Measurements from ENCODE around the gene PLEKHB2.
"Not testable (repeated sequence)": the region's sequence is repeated elsewhere in the genome, so short reads cannot be mapped to it uniquely, and the experiment has no call there.

PLEKHB2 gene

GRCh38 chr2:131154071-131154531, 49.0 kb downstream of the PLEKHB2 start:
- H3K9me3 ChIP-seq (ENCODE audit: control insufficient read depth in 5 of 5, low read length in 5 of 5), result no peaks in the 10 kb centered on the region
- H3K4me1 ChIP-seq (ENCODE audit: control insufficient read depth in 5 of 5, insufficient read depth in 5 of 5, low read length in 5 of 5), result peaks cover 2 to 19% (median 11%) of the 10 kb centered on the region in 5 donors
- no peak overlapping the region for H3K27ac ChIP-seq (ENCODE audit: low read depth, low read length)
- H3K36me3 ChIP-seq (ENCODE audit: control insufficient read depth in 5 of 5, insufficient read depth in 5 of 5, low read length in 5 of 5), result peaks cover 11 to 22% (median 17%) of the 10 kb centered on the region in 5 donors
- no peak overlapping the region for H3K9ac ChIP-seq (ENCODE audit: low read length in 5 of 5)
- peak overlapping the region in 2 of 5 donors; percentile 22 to 27 for H3K4me3 ChIP-seq (ENCODE audit: low read depth in 1 of 5, low read length in 5 of 5)
- H3K27me3 ChIP-seq (ENCODE audit: control insufficient read depth in 5 of 5, insufficient read depth in 4 of 5, low read length in 5 of 5), result no peaks in the 10 kb centered on the region

GRCh38 chr2:131154647-131155046, 49.5 kb downstream of the PLEKHB2 start:
- Histone ChIP-seq H3K27me3 (ENCODE audit: control insufficient read depth in 5 of 5, insufficient read depth in 4 of 5, low read length in 5 of 5) (no peaks in the 10 kb centered on the region), H3K36me3 (ENCODE audit: control insufficient read depth in 5 of 5, insufficient read depth in 5 of 5, low read length in 5 of 5) (peaks cover 6 to 16% (median 12%) of the 10 kb centered on the region in 5 donors), H3K9ac (ENCODE audit: low read length in 5 of 5) (no peak overlapping the region), H3K9me3 (ENCODE audit: control insufficient read depth in 5 of 5, low read length in 5 of 5) (no peaks in the 10 kb centered on the region), H3K4me1 (ENCODE audit: control insufficient read depth in 5 of 5, insufficient read depth in 5 of 5, low read length in 5 of 5) (peaks cover 2 to 19% (median 11%) of the 10 kb centered on the region in 5 donors), H3K4me3 (ENCODE audit: low read depth in 1 of 5, low read length in 5 of 5) (no peak overlapping the region), H3K27ac (ENCODE audit: low read depth, low read length) (no peak overlapping the region)

- Histone ChIP-seq H3K27ac (ENCODE audit: low read depth, low read length) (no peak overlapping the region), H3K4me3 (ENCODE audit: low read depth in 1 of 5, low read length in 5 of 5) (no peak overlapping the region), H3K36me3 (ENCODE audit: control insufficient read depth in 5 of 5, insufficient read depth in 5 of 5, low read length in 5 of 5) (peaks cover 3 to 11% (median 10%) of the 10 kb centered on the region in 5 donors), H3K9me3 (ENCODE audit: control insufficient read depth in 5 of 5, low read length in 5 of 5) (no peaks in the 10 kb centered on the region), H3K27me3 (ENCODE audit: control insufficient read depth in 5 of 5, insufficient read depth in 4 of 5, low read length in 5 of 5) (no peaks in the 10 kb centered on the region), H3K9ac (ENCODE audit: low read length in 5 of 5) (no peak overlapping the region), H3K4me1 (ENCODE audit: control insufficient read depth in 5 of 5, insufficient read depth in 5 of 5, low read length in 5 of 5) (peaks cover 2 to 19% (median 11%) of the 10 kb centered on the region in 5 donors)
Observed at GRCh38 chr2:131155208-131155855, 50.2 kb downstream of the PLEKHB2 start.

- Histone ChIP-seq H3K36me3 (ENCODE audit: control insufficient read depth in 5 of 5, insufficient read depth in 5 of 5, low read length in 5 of 5) (no peaks in the 10 kb centered on the region), H3K4me3 (ENCODE audit: low read depth in 1 of 5, low read length in 5 of 5) (no peak overlapping the region), H3K4me1 (ENCODE audit: control insufficient read depth in 5 of 5, insufficient read depth in 5 of 5, low read length in 5 of 5) (peaks cover 2 to 19% (median 11%) of the 10 kb centered on the region in 5 donors), H3K27ac (ENCODE audit: low read depth, low read length) (no peak overlapping the region), H3K9me3 (ENCODE audit: control insufficient read depth in 5 of 5, low read length in 5 of 5) (no peaks in the 10 kb centered on the region), H3K9ac (ENCODE audit: low read length in 5 of 5) (no peak overlapping the region), H3K27me3 (ENCODE audit: control insufficient read depth in 5 of 5, insufficient read depth in 4 of 5, low read length in 5 of 5) (no peaks in the 10 kb centered on the region)
Observed at GRCh38 chr2:131156452-131157149, 51.5 kb downstream of the PLEKHB2 start.

- not testable (repeated sequence) for H3K9me3 ChIP-seq (ENCODE audit: control insufficient read depth in 5 of 5, low read length in 5 of 5); H3K27ac ChIP-seq (ENCODE audit: low read depth, low read length); H3K36me3 ChIP-seq (ENCODE audit: control insufficient read depth in 5 of 5, insufficient read depth in 5 of 5, low read length in 5 of 5); H3K9ac ChIP-seq (ENCODE audit: low read length in 5 of 5); H3K4me3 ChIP-seq (ENCODE audit: low read depth in 1 of 5, low read length in 5 of 5); H3K27me3 ChIP-seq (ENCODE audit: control insufficient read depth in 5 of 5, insufficient read depth in 4 of 5, low read length in 5 of 5); H3K4me1 ChIP-seq (ENCODE audit: control insufficient read depth in 5 of 5, insufficient read depth in 5 of 5, low read length in 5 of 5)
Observed at GRCh38 chr2:131165562-131165961, 60.4 kb downstream of the PLEKHB2 start.

- H3K9ac ChIP-seq (ENCODE audit: low read length in 5 of 5), result no peak overlapping the region
- no peak overlapping the region for H3K4me3 ChIP-seq (ENCODE audit: low read depth in 1 of 5, low read length in 5 of 5)
- H3K9me3 ChIP-seq (ENCODE audit: control insufficient read depth in 5 of 5, low read length in 5 of 5), result no peaks in the 10 kb centered on the region
- H3K4me1 ChIP-seq (ENCODE audit: control insufficient read depth in 5 of 5, insufficient read depth in 5 of 5, low read length in 5 of 5), result no peaks in the 10 kb centered on the region
- no peak overlapping the region for H3K27ac ChIP-seq (ENCODE audit: low read depth, low read length)
- no peaks in the 10 kb centered on the region for H3K27me3 ChIP-seq (ENCODE audit: control insufficient read depth in 5 of 5, insufficient read depth in 4 of 5, low read length in 5 of 5)
- H3K36me3 ChIP-seq (ENCODE audit: control insufficient read depth in 5 of 5, insufficient read depth in 5 of 5, low read length in 5 of 5), result no peaks in the 10 kb centered on the region
Observed at GRCh38 chr2:131168538-131168937, 63.4 kb downstream of the PLEKHB2 start.

- H3K36me3 ChIP-seq (ENCODE audit: control insufficient read depth in 5 of 5, insufficient read depth in 5 of 5, low read length in 5 of 5); H3K4me3 ChIP-seq (ENCODE audit: low read depth in 1 of 5, low read length in 5 of 5); H3K9me3 ChIP-seq (ENCODE audit: control insufficient read depth in 5 of 5, low read length in 5 of 5); H3K27me3 ChIP-seq (ENCODE audit: control insufficient read depth in 5 of 5, insufficient read depth in 4 of 5, low read length in 5 of 5); H3K9ac ChIP-seq (ENCODE audit: low read length in 5 of 5): not testable (repeated sequence)
- Histone ChIP-seq H3K4me1 (ENCODE audit: control insufficient read depth in 5 of 5, insufficient read depth in 5 of 5, low read length in 5 of 5) (peaks cover 0 to 22% (median 10%) of the 10 kb centered on the region in 5 donors), H3K27ac (ENCODE audit: low read depth, low read length) (peak overlapping the region; percentile 60)
Observed at GRCh38 chr2:131178050-131178449, 72.9 kb downstream of the PLEKHB2 start.

GRCh38 chr2:131178721-131179418, 73.7 kb downstream of the PLEKHB2 start:
- Histone ChIP-seq H3K4me1 (ENCODE audit: control insufficient read depth in 5 of 5, insufficient read depth in 5 of 5, low read length in 5 of 5) (peaks cover 0 to 22% (median 10%) of the 10 kb centered on the region in 5 donors), H3K27ac (ENCODE audit: low read depth, low read length) (peak overlapping the region; percentile 69)
- H3K36me3 ChIP-seq (ENCODE audit: control insufficient read depth in 5 of 5, insufficient read depth in 5 of 5, low read length in 5 of 5); H3K27me3 ChIP-seq (ENCODE audit: control insufficient read depth in 5 of 5, insufficient read depth in 4 of 5, low read length in 5 of 5); H3K9me3 ChIP-seq (ENCODE audit: control insufficient read depth in 5 of 5, low read length in 5 of 5); H3K4me3 ChIP-seq (ENCODE audit: low read depth in 1 of 5, low read length in 5 of 5); H3K9ac ChIP-seq (ENCODE audit: low read length in 5 of 5): not testable (repeated sequence)

GRCh38 chr2:131181451-131181850, 76.3 kb downstream of the PLEKHB2 start:
- H3K36me3 ChIP-seq (ENCODE audit: control insufficient read depth in 5 of 5, insufficient read depth in 5 of 5, low read length in 5 of 5); H3K27me3 ChIP-seq (ENCODE audit: control insufficient read depth in 5 of 5, insufficient read depth in 4 of 5, low read length in 5 of 5); H3K27ac ChIP-seq (ENCODE audit: low read depth, low read length); H3K4me3 ChIP-seq (ENCODE audit: low read depth in 1 of 5, low read length in 5 of 5); H3K9me3 ChIP-seq (ENCODE audit: control insufficient read depth in 5 of 5, low read length in 5 of 5); H3K9ac ChIP-seq (ENCODE audit: low read length in 5 of 5): not testable (repeated sequence)
- H3K4me1 ChIP-seq (ENCODE audit: control insufficient read depth in 5 of 5, insufficient read depth in 5 of 5, low read length in 5 of 5), result peaks cover 0 to 22% (median 10%) of the 10 kb centered on the region in 5 donors

- not testable (repeated sequence) for H3K9me3 ChIP-seq (ENCODE audit: control insufficient read depth in 5 of 5, low read length in 5 of 5); H3K4me3 ChIP-seq (ENCODE audit: low read depth in 1 of 5, low read length in 5 of 5); H3K4me1 ChIP-seq (ENCODE audit: control insufficient read depth in 5 of 5, insufficient read depth in 5 of 5, low read length in 5 of 5); H3K27ac ChIP-seq (ENCODE audit: low read depth, low read length); H3K36me3 ChIP-seq (ENCODE audit: control insufficient read depth in 5 of 5, insufficient read depth in 5 of 5, low read length in 5 of 5); H3K9ac ChIP-seq (ENCODE audit: low read length in 5 of 5); H3K27me3 ChIP-seq (ENCODE audit: control insufficient read depth in 5 of 5, insufficient read depth in 4 of 5, low read length in 5 of 5)
Observed at GRCh38 chr2:131193421-131193820, 88.3 kb downstream of the PLEKHB2 start.
